Spinal cord (tissue), 10 donors: ENCODE measurements around the gene TEKTIP1. TPM values are rescaled to one million over a fixed set of nuclear protein-coding genes. Genes with fewer than 3 reads are reported as not detected.

Experiments
- DNase-seq, 6 donors: peaks; one replicate each; pipeline versions ENCODE4 v3.0.0 to v3.0.0-alpha.2; 2013 to 2015; ENCODE audit warnings: low spot score in 6 of 6, low read depth in 4 of 6
- H3K27ac ChIP-seq: one replicate; pipeline ENCODE4 v1.5.1; 2013; ENCODE audit warnings: low read depth, low read length, control low read depth
- H3K27me3 ChIP-seq: one replicate; pipeline ENCODE4 v1.6.1; 2013; ENCODE audit warnings: low read length; ENCODE audit not compliant: control insufficient read depth, insufficient read depth
- H3K36me3 ChIP-seq: one replicate; pipeline ENCODE4 v1.6.1; 2013; ENCODE audit warnings: low read length; ENCODE audit not compliant: control insufficient read depth, insufficient read depth
- H3K4me1 ChIP-seq: one replicate; pipeline ENCODE4 v1.6.1; 2013; ENCODE audit warnings: low read length; ENCODE audit not compliant: control insufficient read depth, insufficient read depth
- H3K4me3 ChIP-seq: one replicate; pipeline ENCODE4 v1.5.1; 2013; ENCODE audit warnings: low read depth, low read length, control low read depth
- H3K9me3 ChIP-seq: one replicate; pipeline ENCODE4 v1.6.1; 2013; ENCODE audit warnings: low read length; ENCODE audit not compliant: control insufficient read depth, insufficient read depth
- WGBS: methylation state at CpG from one replicate; pipeline ENCODE4 v1.1.5; 2013; ENCODE audit warnings: missing lambda C conversion rate; ENCODE audit not compliant: insufficient coverage; 5-methylcytosine and 5-hydroxymethylcytosine counted together
- long read RNA-seq, 4 donors: transcript quantifications; one replicate each; lab custom pipeline, GENCODE V29; 2026
- polyA plus RNA-seq, 2 donors: library from polyadenylated mRNA; unstranded; fragments of 120-200 nt; gene quantifications; one replicate each; pipeline ENCODE4 v1.2.1, GENCODE V29; 2013; ENCODE audit not compliant: insufficient read length in 2 of 2
- total RNA-seq, 2 donors: library from RNA; depleted of rRNA in 1 of 2; stranded (reverse); fragments of 120-200 nt in 1 of 2; fragments of >200 nt in 1 of 2; gene quantifications; one replicate each; pipeline versions ENCODE4 v1.2.3 to v1.2.4, GENCODE V29; 2013 to 2014
- donor health status: healthy.

The TEKTIP1 gene
- total RNA-seq = 1 to 10 TPM in 1 of 2 donors, not detected in 1; 2.1 TPM
- polyA plus RNA-seq = 10 to 100 TPM in 1 of 2 donors, 1 to 10 TPM in 1; 9.6 to 13.0 TPM
- long read RNA-seq, donor 1 = 0 reads
- long read RNA-seq, donor 2, partial matches to known transcripts = 0 of 5 reads
- long read RNA-seq, donor 2, other reads (novel, unspliced or antisense) = 5 of 5 reads
- long read RNA-seq, donor 3 = 0 reads
- long read RNA-seq, donor 4 = 0 reads

DNA sequence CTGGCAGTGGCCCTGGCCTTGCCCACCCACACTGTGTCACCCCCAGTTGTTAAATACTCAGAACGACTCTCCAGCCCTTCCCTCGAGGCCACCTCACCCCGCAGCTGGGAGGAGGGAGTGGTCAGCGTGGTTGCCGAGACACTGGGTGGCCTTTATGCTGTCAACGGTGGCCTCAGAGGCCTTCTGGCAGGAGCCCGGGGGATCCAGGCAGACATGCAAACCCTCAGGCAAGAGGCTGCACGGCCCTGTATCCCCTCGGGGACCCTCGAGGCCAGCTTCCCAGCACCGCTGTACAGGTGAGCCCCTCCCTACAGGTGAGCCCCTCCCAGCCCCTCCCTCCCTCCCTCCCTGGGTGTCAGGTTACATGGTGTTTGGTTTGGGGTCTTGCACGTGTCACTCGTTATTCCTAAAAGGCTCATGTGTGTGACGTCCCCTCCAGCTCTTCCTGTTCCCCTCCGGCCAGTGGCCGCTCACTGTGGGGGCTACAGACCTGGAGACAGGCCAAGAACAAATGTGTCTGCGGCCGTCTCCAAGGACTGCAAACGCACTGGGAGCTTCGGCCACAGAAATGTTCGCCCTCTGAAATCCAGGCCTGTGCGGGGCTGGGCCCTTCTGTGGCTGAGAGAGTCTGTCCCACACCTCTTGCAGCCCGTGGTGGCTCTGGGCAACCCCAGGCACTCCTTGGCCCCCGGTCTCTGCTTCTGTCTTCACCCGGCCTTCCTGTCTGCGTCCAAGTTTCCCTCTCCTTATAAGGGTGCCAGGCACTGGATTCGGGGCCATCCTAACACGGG lies at the start of gene TEKTIP1:
Gene TEKTIP1, plus strand, starts transcription at position 210 of the 791 bp plus-strand sequence. Its CDS starts 4 bp downstream, at position 214.
- Histone ChIP-seq H3K27me3 (no peaks in the 10 kb centered on the region), H3K9me3 (no peaks in the 10 kb centered on the region), H3K4me3 (no peak within 1 kb of the TSS), H3K27ac (peak within 1 kb of the TSS; percentile 33), H3K36me3 (peaks cover 78% of the 10 kb centered on the region), H3K4me1 (peaks cover 32% of the 10 kb centered on the region)
- 38% methylated on average over 22 of the region's 28 CpGs for WGBS
- DNase-seq = no peak

DNA sequence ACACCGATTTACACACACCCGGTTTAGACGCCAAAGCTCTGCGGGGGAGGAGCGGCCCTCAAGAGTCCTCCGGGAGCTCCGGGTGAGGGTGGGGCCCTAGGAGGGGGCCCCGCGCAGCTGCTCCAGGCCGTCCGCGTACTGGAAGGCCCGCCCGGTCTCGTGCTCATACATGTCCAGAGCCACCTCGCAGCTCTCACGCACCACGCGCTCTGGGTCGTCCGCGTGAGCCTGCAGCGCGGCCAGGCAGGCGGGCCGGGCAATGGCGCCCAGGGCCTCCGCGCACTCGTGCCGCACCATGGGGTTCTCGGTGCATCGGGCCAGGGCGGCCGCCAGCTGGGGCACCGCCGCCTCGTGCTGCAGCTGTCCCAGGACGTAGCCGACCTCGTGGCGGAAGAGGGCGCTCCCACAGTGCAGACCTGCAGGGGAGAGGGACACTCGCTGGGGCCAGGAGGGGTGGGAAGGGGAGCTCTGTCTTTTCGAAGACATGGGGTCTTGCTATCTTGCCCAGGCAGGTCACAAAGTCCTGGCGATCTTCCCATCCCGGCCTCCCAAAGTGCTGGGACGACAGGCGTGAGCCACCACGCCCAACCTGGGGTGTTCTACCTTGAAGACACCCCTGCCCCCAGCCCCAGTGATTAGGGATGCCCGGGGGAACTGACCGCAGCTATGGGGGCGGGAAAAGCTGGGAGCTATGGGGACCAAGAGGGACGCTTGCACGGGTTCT lies 47.4 kb upstream of the TEKTIP1 start:
- H3K27me3 ChIP-seq = no peaks in the 10 kb centered on the region
- H3K27ac ChIP-seq = no peak overlapping the region
- H3K36me3 ChIP-seq = peaks cover 82% of the 10 kb centered on the region
- 96% methylated on average over 52 of the region's 55 CpGs for WGBS
- DNase-seq = no peak
- no peaks in the 10 kb centered on the region for H3K9me3 ChIP-seq
- H3K4me3 ChIP-seq = no peak overlapping the region
- no peaks in the 10 kb centered on the region for H3K4me1 ChIP-seq

DNA sequence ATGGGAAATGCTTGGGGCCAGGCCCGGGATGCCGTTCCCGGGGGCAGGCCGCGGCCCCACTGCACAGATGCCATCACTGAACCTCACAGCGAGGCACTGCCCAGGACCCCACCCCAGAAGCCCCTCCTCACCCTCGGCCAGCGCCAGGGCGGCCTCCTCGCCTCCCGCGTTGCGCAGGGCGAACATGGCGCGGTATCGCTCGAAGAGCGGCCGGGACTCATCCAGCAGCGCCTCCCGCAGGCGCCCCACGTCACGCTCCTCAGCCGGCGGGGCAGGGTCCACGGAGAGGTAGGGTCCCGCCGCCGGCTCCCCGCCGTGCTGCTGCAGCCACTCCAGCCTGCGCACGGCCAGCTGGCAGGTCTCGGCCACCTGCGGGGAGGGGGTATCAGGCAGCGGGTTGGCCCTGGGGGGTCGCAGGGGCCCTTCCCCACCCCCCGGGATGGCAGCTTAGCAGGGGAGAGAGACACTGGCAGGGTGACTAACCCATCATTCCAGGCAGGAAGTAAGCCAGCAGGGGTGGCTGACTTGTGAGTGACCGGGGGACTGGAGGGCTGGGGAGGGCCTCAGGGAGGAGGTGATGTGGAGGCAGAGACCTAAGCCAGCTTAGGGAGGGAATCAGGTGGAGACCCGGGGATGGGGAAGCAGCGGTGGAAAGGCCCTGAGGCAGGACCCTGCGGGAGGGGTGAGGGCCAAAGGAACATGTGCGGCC lies 46.7 kb upstream of the TEKTIP1 start:
- Histone ChIP-seq H3K9me3 (no peaks in the 10 kb centered on the region), H3K4me3 (no peak overlapping the region), H3K27me3 (no peaks in the 10 kb centered on the region), H3K27ac (no peak overlapping the region), H3K4me1 (no peaks in the 10 kb centered on the region), H3K36me3 (peaks cover 84% of the 10 kb centered on the region)
- WGBS = 96% methylated on average over 44 of the region's 45 CpGs
- no peak for DNase-seq

DNA sequence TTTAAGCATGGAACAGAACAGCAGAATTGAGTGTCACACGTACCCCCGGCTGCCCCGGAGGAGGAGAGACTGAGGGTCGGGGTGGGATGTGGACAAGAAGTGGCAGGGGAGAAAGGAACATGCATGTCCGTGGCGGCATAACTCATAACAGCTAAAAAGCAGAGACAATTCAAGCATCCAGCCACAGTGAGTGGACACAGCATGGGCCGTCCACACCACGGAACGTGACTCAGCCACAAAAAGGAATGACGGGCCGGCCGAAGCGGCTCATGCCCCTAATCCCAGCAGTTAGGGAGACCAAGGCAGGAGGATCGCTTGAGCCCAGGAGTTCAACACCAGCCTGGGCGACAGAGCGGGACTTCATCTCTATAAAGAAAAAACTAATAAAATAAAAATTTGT lies 46.1 kb upstream of the TEKTIP1 start:
- Histone ChIP-seq H3K4me1 (no peaks in the 10 kb centered on the region), H3K4me3 (no peak overlapping the region), H3K27ac (no peak overlapping the region), H3K27me3 (no peaks in the 10 kb centered on the region), H3K36me3 (peaks cover 90% of the 10 kb centered on the region), H3K9me3 (no peaks in the 10 kb centered on the region)
- 92% methylated on average over 9 of the region's 16 CpGs for WGBS
- no peak for DNase-seq

DNA sequence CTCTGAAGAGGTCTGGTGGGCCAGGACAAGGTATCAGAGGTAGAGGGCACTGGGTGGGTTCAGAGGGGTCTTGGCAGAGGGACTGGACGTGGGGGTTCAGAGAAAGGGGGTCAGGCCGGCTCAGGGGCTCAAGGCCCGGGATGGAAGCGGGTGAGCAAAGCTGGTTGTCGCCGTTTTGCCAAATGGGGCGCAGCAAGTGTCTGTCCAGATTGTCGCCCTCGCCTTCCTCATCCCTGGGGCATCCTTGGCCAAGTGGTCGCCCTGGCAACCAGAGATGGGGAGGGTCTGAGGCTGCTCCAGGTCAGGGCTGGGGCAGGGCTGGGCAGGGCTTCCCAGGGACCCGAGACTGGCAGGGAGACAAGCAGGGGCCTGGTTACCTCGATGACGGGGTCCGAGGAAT lies 45.3 kb upstream of the TEKTIP1 start:
- Histone ChIP-seq H3K4me3 (no peak overlapping the region), H3K27ac (no peak overlapping the region), H3K36me3 (peaks cover 86% of the 10 kb centered on the region), H3K27me3 (no peaks in the 10 kb centered on the region), H3K4me1 (no peaks in the 10 kb centered on the region), H3K9me3 (no peaks in the 10 kb centered on the region)
- DNase-seq = no peak
- 89% methylated on average over 14 of the region's 14 CpGs for WGBS

DNA sequence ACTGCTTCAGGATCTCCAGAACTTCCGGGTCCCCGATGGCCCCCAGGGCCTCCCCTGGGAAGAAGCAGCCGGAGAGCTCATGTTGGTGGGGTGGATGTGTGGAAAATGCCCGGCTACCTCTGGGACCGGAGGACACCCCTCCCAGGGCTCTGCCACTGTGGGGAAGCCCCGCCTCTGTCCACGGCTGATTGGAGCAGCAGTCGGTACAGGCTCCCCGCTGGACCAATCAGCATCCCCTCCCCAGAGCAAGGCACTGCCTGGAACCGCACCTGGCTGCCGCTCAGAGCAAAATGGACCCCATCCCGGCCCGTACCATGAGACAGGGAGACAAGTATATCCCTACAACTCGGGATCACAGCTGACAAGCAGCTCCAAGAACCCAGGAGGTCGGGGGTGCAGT lies 44.9 kb upstream of the TEKTIP1 start:
- no peak for DNase-seq
- H3K27ac ChIP-seq = no peak overlapping the region
- 74% methylated on average over 13 of the region's 15 CpGs for WGBS
- no peaks in the 10 kb centered on the region for H3K9me3 ChIP-seq
- no peak overlapping the region for H3K4me3 ChIP-seq
- no peaks in the 10 kb centered on the region for H3K4me1 ChIP-seq
- peaks cover 86% of the 10 kb centered on the region for H3K36me3 ChIP-seq
- no peaks in the 10 kb centered on the region for H3K27me3 ChIP-seq

DNA sequence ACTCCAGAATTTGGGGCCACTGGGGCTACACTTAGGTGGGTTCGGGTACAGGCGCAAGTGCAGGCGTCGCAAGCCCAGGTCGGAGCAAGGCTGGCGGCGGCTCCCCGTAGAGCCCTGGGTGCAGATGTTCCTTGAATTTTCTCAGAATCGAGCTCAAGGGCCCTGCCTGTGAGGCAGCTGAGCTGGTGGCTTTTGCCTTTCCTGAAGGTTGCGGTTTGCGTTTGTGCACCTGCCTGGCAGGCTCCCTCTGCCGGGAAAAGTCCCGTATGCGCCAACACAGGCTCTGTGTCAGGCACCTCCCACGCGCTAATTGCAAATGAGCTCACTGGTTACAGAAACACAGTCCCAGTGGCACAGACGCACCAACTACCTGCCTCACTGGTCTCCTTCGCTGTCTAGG lies 44.4 kb upstream of the TEKTIP1 start:
- H3K36me3 ChIP-seq = peaks cover 83% of the 10 kb centered on the region
- H3K27me3 ChIP-seq = no peaks in the 10 kb centered on the region
- DNase-seq = no peak
- 92% methylated on average over 18 of the region's 18 CpGs for WGBS
- no peaks in the 10 kb centered on the region for H3K9me3 ChIP-seq
- no peak overlapping the region for H3K4me3 ChIP-seq
- H3K4me1 ChIP-seq = peaks cover 3% of the 10 kb centered on the region
- no peak overlapping the region for H3K27ac ChIP-seq

DNA sequence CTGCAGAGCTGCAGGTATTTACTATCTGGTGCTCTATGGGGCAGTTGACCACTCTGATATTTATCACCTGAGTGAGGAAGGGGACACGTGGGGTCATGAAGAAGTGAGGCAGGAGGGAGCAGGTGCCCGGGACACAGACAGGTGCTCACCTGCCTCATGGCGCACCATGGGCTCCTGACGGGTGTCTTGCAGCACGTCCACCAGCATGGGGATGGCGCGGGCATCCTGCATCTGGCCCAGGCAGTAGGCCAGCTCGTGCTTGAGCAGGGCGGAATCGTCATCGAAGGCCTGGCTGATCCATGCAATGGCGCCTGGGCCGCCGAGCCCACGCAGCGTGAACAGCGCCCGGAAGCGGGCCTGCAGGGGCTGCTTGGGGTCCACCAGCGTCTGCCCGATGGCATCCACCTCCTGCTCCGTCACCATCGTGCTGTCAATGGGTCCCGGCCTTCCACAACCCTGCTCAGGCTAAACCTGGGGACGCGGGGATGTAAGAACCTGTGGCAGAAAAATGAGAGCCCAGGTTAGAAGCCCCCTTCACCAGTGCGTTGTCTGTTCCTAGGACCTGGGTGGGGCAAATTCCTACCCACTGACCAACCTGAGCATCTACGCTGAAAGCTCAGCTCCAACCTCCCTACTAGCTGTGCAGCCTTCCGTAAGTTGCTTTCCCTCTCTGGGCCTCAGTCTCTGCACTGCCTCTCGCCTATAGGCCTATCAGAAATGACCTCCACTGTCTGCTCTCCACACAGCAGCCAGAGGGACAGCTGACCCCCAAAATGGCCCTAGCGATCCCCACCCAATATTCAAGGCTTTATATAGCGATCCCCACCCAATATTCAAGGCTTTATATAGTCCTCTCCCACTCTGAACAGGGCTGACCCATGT lies 42.3 kb upstream of the TEKTIP1 start:
- Histone ChIP-seq H3K4me1 (peaks cover 10% of the 10 kb centered on the region), H3K36me3 (peaks cover 63% of the 10 kb centered on the region), H3K27ac (no peak overlapping the region), H3K27me3 (no peaks in the 10 kb centered on the region), H3K9me3 (no peaks in the 10 kb centered on the region), H3K4me3 (no peak overlapping the region)
- DNase-seq = no peak
- 96% methylated on average over 32 of the region's 32 CpGs for WGBS
